ENCODE data around the gene PHC3.

Gene PHC3

DNA sequence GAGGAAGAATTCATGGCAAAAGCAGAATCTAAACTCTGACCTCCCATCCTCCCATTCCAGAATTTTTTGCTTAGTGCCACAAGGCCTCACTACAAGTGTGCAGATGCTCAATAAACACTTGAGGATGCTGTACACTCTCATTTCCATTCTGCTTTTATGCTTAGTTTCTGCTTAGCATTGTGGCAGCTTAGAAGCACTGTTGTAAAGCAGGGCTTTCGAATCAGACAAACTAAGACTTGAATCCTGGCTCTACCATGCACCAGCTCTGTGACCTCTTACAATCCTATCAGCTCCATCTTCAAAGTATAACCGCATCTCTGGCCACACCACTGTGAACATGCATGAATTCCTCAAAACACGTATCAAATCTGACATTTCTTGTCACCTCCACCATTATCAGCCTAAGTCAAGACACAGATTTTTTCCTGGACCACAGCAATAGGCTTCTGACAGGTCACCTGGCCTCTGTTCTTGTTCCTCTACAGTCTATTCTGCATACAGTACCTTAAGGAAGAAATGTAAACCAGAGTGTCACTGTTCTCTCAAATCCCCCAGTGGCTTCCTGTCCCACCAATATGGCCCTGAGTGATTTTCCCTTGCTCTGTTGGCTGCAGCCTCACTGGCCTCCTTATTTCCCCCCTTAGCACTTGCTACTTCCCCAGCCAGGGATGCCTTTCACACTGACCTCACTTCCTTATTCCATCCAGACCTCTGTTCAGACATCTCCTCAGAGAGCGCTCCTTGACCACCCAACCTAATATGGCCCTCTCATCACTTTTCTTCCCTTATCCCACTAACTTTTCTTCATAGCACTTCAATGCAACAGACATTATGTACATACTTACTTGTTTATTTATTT lies 8.1 kb upstream of the PHC3 start:
- TF ChIP-seq, protein P1, sequence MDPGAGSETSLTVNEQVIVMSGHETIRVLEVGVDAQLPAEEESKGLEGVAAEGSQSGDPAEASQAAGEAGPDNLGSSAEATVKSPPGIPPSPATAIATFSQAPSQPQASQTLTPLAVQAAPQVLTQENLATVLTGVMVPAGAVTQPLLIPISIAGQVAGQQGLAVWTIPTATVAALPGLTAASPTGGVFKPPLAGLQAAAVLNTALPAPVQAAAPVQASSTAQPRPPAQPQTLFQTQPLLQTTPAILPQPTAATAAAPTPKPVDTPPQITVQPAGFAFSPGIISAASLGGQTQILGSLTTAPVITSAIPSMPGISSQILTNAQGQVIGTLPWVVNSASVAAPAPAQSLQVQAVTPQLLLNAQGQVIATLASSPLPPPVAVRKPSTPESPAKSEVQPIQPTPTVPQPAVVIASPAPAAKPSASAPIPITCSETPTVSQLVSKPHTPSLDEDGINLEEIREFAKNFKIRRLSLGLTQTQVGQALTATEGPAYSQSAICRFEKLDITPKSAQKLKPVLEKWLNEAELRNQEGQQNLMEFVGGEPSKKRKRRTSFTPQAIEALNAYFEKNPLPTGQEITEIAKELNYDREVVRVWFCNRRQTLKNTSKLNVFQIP (CRISPR knock-in tag; IDR thresholded peaks at IDR 0.05; ENCODE audit: borderline replicate concordance, low read depth) = no peak
- TF ChIP-seq GLIS3 (CRISPR knock-in tag; IDR thresholded peaks at IDR 0.05) (no peak), PATZ1 (CRISPR knock-in tag; IDR thresholded peaks at IDR 0.05; ENCODE audit: borderline replicate concordance) (no peak)
- ATAC-seq = peak; percentile 70

DNA sequence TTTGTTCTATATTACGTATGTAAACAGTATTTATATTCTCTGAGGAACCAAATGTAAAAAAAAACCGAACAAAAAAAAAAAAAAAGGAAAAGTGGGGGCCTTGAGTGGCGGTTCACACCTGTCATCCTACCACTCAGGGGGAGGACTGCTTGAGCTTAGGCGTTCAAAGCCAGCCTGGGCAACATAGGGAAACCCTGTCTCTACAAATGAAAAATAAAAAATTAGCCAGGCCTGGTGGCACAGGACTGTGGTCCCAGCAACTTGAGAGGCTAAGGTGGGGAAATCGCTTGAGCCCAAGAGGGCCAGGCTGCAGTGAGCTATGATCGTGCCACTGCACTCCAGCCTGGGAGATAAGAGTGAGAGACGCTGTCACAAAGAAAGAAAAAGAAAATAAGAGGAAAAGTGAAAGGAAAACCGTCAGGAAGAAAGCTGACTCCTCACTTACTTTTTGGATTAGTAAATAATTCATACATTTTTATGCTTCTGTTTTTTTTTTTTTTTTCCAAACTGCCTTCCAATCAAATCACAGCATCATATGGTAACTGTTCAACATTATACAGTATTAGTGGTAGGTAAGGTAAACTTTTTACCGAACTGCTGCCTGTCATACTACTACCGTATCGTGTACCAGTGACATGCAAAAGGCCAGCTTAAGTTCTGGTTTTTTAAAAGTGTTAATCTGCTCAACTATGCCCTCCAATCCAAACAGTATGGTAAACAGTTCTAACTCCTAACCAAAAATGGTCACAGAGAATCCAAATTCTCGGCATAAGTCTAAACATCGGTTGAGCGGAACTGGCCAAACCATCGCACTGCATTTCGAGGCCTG lies 1.2 kb downstream of the PHC3 start:
- TF ChIP-seq PPARA (CRISPR knock-in tag; IDR thresholded peaks at IDR 0.05; ENCODE audit: borderline replicate concordance) (no peak), BACH2 (CRISPR knock-in tag; IDR thresholded peaks at IDR 0.05; ENCODE audit: borderline replicate concordance) (no peak), TCF4 (CRISPR knock-in tag; IDR thresholded peaks at IDR 0.05; ENCODE audit: borderline replicate concordance) (no peak), ZFP3 (CRISPR knock-in tag; IDR thresholded peaks at IDR 0.05) (no peak), CSDC2 (CRISPR knock-in tag; IDR thresholded peaks at IDR 0.05) (no peak), CSRNP3 (CRISPR knock-in tag; IDR thresholded peaks at IDR 0.05) (no peak), ZNF565 (CRISPR knock-in tag; conservative IDR thresholded peaks at IDR 0.05; ENCODE audit: low read depth) (no peak), ESRRG (CRISPR knock-in tag; IDR thresholded peaks at IDR 0.05) (no peak)
- peak; percentile 57 for ATAC-seq

GRCh38 chr3:170179432-170179831 lies 2.1 kb downstream of the PHC3 start:
- no peak for ATAC-seq
- no peak for TF ChIP-seq PPARA (CRISPR knock-in tag; IDR thresholded peaks at IDR 0.05; ENCODE audit: borderline replicate concordance)
- no peak for TF ChIP-seq TOX (CRISPR knock-in tag; IDR thresholded peaks at IDR 0.05; ENCODE audit: borderline replicate concordance)
- TF ChIP-seq ARNTL (CRISPR knock-in tag; IDR thresholded peaks at IDR 0.05; ENCODE audit: borderline replicate concordance, low read depth) = no peak
- TF ChIP-seq ISL1 (CRISPR knock-in tag; IDR thresholded peaks at IDR 0.05) = no peak
- TF ChIP-seq PATZ1 (CRISPR knock-in tag; IDR thresholded peaks at IDR 0.05; ENCODE audit: borderline replicate concordance) = no peak
- no peak for TF ChIP-seq ZNF8 (CRISPR knock-in tag; IDR thresholded peaks at IDR 0.05)
- no peak for TF ChIP-seq CSDC2 (CRISPR knock-in tag; IDR thresholded peaks at IDR 0.05)
- TF ChIP-seq ZC3H10 (CRISPR knock-in tag; IDR thresholded peaks at IDR 0.05) = no peak
- TF ChIP-seq OSR1 (CRISPR knock-in tag; IDR thresholded peaks at IDR 0.05) = no peak
- TF ChIP-seq ZFP30 (CRISPR knock-in tag; IDR thresholded peaks at IDR 0.05) = no peak
- TF ChIP-seq ZNF70 (CRISPR knock-in tag; IDR thresholded peaks at IDR 0.05) = no peak
- TF ChIP-seq ESRRG (CRISPR knock-in tag; IDR thresholded peaks at IDR 0.05) = no peak
- TF ChIP-seq SNAI2 (CRISPR knock-in tag; IDR thresholded peaks at IDR 0.05) = no peak
- TF ChIP-seq ZNF565 (CRISPR knock-in tag; conservative IDR thresholded peaks at IDR 0.05; ENCODE audit: low read depth) = no peak
- no peak for TF ChIP-seq TCF4 (CRISPR knock-in tag; IDR thresholded peaks at IDR 0.05; ENCODE audit: borderline replicate concordance)
- TF ChIP-seq BACH2 (CRISPR knock-in tag; IDR thresholded peaks at IDR 0.05; ENCODE audit: borderline replicate concordance) = no peak
- TF ChIP-seq CSRNP3 (CRISPR knock-in tag; IDR thresholded peaks at IDR 0.05) = no peak

Measured in SK-N-SH treated with all-trans-retinoic acid at 6 μM for 48 hours (cell line).